SK-N-MC (cell line): ENCODE results near the gene RHOF.

Experiments
- DNase-seq: peaks from one replicate; pipeline ENCODE4 v3.0.0-alpha.2; 2011; ENCODE audit warnings: low read depth, low spot score
- H3K27ac ChIP-seq: fragments of 200-600 bp; sonication (generic); 2 replicates; pipeline ENCODE4 v1.5.1; 2016; ENCODE audit warnings: mixed run types
- H3K36me3 ChIP-seq: fragments of 200-600 bp; sonication (generic); 2 replicates; pipeline ENCODE4 v1.6.1; 2017; ENCODE audit warnings: antibody characterized with exemption, low read length, mixed read lengths; ENCODE audit not compliant: insufficient read depth
- H3K4me3 ChIP-seq: fragments of 200-600 bp; sonication (generic); 2 replicates; pipeline ENCODE4 v1.5.1; 2016
- H3K9ac ChIP-seq: fragments of 200-600 bp; sonication (generic); 2 replicates; pipeline ENCODE4 v1.8.0; 2017; ENCODE audit warnings: mixed run types, mixed read lengths; ENCODE audit not compliant: insufficient read length
- H3K9me3 ChIP-seq: fragments of 200-600 bp; sonication (generic); 2 replicates; pipeline ENCODE4 v1.6.1; 2017; ENCODE audit warnings: low read depth, mild to moderate bottlenecking, antibody characterized with exemption, low read length, moderate library complexity, mixed read lengths
- EZH2 ChIP-seq: fragments of 200-600 bp; sonication (generic); IDR thresholded peaks from one replicate; pipeline ENCODE4 v1.6.1; 2017; ENCODE audit warnings: antibody characterized with exemption
- FOXP2 ChIP-seq: optimal IDR thresholded peaks from 2 replicates; pipeline ENCODE3; 2011; ENCODE audit warnings: mild to moderate bottlenecking, moderate library complexity; ENCODE audit not compliant: insufficient read depth; ENCODE audit errors: extremely low read length, control extremely low read depth
- POLR2AphosphoS5 ChIP-seq: IDR thresholded peaks from 2 replicates; pipeline ENCODE4 v1.6.1; 2012; ENCODE audit warnings: mild to moderate bottlenecking, low read depth, low read length, borderline replicate concordance

RHOF gene, protein sequence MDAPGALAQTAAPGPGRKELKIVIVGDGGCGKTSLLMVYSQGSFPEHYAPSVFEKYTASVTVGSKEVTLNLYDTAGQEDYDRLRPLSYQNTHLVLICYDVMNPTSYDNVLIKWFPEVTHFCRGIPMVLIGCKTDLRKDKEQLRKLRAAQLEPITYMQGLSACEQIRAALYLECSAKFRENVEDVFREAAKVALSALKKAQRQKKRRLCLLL

DNA sequence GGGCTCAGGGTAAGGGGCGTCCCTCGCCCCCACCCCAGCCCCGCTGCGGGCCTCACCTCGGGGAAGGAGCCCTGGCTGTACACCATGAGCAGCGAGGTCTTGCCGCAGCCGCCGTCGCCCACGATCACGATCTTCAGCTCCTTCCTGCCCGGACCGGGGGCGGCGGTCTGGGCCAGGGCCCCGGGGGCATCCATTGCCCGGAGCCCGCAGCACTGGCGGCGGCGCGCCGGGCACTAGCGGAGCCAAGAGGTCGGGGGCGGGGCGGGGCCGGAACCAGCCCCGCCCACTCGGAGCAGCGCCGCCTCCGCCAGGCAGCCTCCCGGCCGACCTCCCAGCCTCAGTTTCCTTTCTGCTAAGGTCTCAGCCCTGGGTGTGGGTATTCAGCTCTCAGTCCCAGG lies at the start of gene RHOF:
RHOF (minus strand) TSS at position 249 of the 398 bp plus-strand sequence; CDS start at position 194, 55 bp downstream.
- TF ChIP-seq EZH2, result no peak
- no peak for TF ChIP-seq POLR2AphosphoS5
- TF ChIP-seq FOXP2, result no peak
- peak within 1 kb of the TSS; percentile 94 for H3K4me3 ChIP-seq
- H3K36me3 ChIP-seq, result peaks cover under 1% of the 10 kb centered on the region; the same call in 1 of the 2 replicates
- H3K9ac ChIP-seq, result peak within 1 kb of the TSS; percentile 69
- DNase-seq, result no peak
- H3K9me3 ChIP-seq, result no peaks in the 10 kb centered on the region
- peak within 1 kb of the TSS; percentile 53; the same call in 1 of the 2 replicates for H3K27ac ChIP-seq

DNA sequence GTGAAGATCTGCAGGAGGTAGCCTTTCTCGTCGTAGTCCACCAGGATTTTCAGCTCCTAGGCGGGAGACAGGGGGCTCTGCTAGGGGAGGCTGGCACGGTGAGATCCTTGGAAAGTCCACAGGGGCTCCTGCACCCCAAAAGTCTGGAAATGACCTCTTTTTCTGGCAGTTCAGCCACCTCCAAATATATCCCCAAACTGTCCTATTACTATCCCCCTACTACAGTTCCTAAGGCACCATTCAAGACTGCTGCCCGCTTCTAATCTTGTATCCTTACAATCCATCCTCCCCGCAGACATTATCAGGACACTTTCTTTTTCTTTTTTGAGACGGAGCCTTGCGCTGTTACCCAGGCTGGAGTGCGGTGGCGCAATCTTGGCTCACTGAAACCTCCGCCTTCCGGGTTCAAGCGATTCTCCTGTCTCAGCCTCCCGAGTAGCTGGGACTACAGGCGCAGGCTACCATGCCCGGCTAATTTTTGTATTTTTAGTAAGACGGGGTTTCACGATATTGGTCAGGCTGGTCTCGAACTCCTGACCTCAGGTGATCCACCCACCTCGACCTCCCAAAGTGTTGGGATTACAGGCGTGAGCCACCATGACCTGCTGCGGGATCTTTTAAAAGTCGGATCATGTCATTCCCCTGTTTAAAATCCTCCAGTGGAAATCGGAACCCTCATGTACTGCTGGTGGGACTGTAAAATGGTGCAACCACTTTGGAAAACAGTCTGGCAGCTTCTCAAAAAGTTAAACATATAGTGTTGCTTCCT lies 46.7 kb upstream of the RHOF start:
- Histone ChIP-seq H3K27ac (no peak overlapping the region), H3K9me3 (no peaks in the 10 kb centered on the region), H3K36me3 (no peaks in the 10 kb centered on the region), H3K9ac (peak overlapping the region; percentile 77), H3K4me3 (peak overlapping the region; percentile 82)
- no peak for DNase-seq
- TF ChIP-seq EZH2, result no peak
- no peak for TF ChIP-seq POLR2AphosphoS5
- no peak for TF ChIP-seq FOXP2

DNA sequence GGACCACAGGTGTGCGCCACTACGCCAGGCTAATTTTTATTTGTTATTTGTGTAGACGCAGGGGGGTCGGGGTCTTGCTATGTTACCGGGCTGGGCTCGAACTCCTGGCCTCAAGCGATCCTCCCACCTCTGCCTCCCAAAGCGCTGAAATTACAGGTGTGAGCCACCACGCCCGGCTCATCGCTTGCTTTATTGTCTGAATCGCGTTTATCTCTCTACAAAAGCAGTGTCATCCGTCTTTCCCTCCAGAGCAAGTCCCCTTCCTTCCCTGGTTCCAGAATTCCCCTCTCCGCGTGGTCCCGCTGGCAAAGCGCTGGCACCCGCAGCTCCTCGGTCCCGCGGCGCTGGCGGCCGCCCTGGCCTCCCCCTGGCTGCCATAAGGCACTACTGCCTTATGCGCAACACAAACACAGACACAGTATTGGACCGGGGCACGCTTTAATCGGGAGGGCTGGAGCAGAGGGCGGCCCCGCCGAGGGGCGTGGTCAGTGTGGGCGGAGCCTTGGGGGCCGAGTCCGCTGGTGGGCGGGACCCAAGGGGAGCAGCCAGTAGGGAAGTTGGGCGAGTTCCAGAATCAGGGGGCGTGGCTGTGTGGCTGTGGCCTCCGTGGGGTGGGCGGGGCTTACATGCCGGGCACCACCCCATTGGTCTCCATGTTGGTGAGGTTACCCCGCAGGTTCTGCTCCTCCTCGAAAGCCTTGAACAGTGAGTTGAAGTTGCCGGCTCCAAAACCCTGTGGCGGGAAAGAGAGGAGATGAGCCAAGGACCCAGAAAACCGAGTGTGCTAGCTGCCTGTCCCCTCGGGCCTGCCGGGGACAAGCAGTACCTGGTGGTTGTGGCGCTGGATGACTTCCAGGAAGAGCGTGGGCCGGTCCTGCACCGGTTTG lies 45.9 kb upstream of the RHOF start:
- H3K36me3 ChIP-seq, result no peaks in the 10 kb centered on the region
- peak overlapping the region; percentile 77 for H3K9ac ChIP-seq
- peak; percentile 77; the same call in 1 of the 2 replicates for TF ChIP-seq POLR2AphosphoS5
- no peak for TF ChIP-seq EZH2
- H3K4me3 ChIP-seq, result peak overlapping the region; percentile 82
- H3K9me3 ChIP-seq, result no peaks in the 10 kb centered on the region
- DNase-seq, result peak; percentile 92
- H3K27ac ChIP-seq, result no peak overlapping the region

DNA sequence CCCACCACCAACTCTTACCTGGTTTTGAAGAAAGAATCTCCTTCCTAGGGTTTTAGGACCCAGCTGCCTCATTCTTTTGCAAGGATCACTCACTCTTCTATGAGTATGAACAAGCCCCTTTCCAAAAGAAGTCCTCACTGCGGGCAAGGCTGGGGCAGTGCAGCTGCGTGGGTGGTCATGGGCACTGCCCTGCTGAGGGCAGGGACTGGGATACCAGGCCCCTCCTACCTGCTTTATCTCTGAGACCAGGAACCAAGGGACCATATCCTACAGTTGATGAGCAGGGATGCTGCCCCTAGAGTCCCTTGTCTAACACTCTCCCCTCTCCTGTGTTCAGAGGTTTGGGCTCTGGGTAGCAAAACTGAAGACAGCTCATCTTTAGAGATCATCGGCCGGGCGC lies 44.6 kb upstream of the RHOF start:
- Histone ChIP-seq H3K9ac (no peak overlapping the region), H3K27ac (no peak overlapping the region), H3K4me3 (no peak overlapping the region), H3K9me3 (no peaks in the 10 kb centered on the region), H3K36me3 (no peaks in the 10 kb centered on the region)
- DNase-seq, result no peak
- TF ChIP-seq FOXP2 (no peak), POLR2AphosphoS5 (no peak), EZH2 (no peak)

DNA sequence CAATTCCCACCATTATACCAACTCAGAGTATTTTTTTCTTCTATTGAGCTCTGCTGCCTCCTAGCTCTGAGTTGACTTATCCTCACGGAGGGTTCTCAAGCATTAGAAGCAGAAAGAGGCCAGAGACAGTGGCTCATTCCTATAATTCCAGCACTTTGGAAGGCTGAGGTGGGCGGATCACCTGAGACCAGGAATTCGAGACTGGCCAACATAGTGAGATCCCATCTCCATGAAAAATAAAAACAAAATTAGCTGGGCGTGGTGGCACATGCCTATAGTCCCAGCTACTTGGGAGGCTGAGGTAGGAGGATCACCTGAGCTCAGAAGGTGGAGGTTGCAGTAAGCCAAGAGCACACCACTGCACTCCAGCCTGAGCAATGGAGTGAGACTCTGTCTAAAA lies 44.2 kb upstream of the RHOF start:
- TF ChIP-seq FOXP2 (no peak), EZH2 (no peak), POLR2AphosphoS5 (no peak)
- no peak for DNase-seq
- no peak overlapping the region for H3K9ac ChIP-seq
- H3K27ac ChIP-seq, result no peak overlapping the region
- no peaks in the 10 kb centered on the region for H3K36me3 ChIP-seq
- H3K9me3 ChIP-seq, result no peaks in the 10 kb centered on the region
- H3K4me3 ChIP-seq, result no peak overlapping the region

DNA sequence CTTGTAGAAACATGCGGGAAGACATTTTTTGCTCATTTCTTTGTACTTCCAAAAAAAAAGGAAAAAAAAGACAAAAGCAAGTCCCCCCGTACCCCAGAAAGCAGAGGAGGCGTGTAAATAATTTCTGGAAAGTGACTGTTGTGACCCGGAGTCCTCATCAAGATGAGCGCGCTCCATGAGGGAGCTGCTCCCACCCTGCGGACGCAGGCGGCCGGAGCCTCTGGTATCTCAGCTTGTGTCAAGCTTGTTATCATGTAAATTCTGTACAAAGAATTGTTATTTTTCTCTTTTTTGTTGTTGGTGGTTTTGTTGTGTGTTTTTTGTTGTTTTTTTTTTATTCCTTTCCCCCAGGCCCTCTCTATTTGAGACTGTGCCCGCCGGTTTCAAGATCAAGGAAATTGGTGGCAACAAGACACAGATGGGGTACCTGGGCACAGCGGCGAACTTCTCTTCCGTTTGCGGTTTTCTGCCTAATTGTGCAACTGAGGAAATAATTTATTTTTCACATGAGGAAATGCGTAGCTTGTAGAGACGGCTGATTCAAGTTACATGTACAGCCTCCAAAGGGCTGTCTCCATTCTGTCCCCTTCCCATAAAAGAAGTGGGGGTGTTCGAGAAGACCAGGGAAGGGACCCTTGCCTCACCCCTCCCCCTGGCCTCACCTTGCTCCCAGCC lies 38.2 kb upstream of the RHOF start:
- H3K4me3 ChIP-seq, result no peak overlapping the region
- H3K9ac ChIP-seq, result no peak overlapping the region
- H3K36me3 ChIP-seq, result peaks cover 33% of the 10 kb centered on the region
- TF ChIP-seq FOXP2 (no peak), POLR2AphosphoS5 (no peak), EZH2 (no peak)
- no peaks in the 10 kb centered on the region for H3K9me3 ChIP-seq
- no peak for DNase-seq
- H3K27ac ChIP-seq, result no peak overlapping the region

DNA sequence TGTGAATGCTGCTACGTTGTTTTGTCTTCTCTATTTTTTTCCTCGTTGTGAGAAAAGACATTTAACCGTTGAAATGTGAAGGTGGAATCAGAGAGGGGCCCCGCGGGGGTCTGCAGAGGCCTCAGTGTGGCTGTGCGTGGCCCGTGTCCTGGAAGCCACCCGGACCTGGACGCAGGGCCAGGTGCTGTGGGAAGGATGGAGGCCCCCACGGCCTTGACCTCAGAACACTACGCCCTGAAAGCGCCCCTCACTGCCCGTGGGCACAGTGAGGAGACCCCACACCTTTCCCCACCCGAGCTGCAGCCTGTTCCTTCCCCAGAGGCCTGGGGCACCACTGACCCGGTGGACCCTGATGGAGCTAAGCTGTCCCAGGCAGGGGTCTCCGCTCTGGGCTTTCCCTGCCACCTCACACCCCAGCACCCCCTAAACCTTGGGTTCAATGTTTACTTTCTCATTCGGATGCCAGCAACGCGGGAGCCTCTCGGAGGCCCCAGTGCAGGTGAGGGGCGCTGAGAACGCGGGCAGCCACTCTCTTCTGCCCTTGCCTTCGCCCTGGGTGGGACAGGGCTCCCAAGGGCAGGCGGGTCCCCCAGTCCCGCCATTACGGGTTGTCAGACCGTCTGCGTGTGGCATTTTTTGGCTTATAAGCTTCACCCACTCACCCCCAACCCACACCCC lies 37.2 kb upstream of the RHOF start:
- peaks cover 33% of the 10 kb centered on the region for H3K36me3 ChIP-seq
- no peak for DNase-seq
- H3K4me3 ChIP-seq, result no peak overlapping the region
- TF ChIP-seq EZH2 (no peak), POLR2AphosphoS5 (no peak), FOXP2 (no peak)
- no peak overlapping the region for H3K9ac ChIP-seq
- H3K9me3 ChIP-seq, result no peaks in the 10 kb centered on the region
- H3K27ac ChIP-seq, result no peak overlapping the region
